Neutrophil (primary cell): Measurements from ENCODE around the gene MTOR.

Experiments used
- H3K27ac ChIP-seq: fragments of 200-600 bp; sonication (generic); 2 replicates; pipeline ENCODE4 v1.5.1; 2016; ENCODE audit warnings: mild to moderate bottlenecking, moderate library complexity
- H3K27me3 ChIP-seq: fragments of 200-600 bp; sonication (generic); 2 replicates; pipeline ENCODE4 v1.6.0; 2016; ENCODE audit warnings: mild to moderate bottlenecking
- H3K36me3 ChIP-seq: fragments of 200-600 bp; sonication (generic); 2 replicates; pipeline ENCODE4 v1.5.1; 2017
- H3K4me1 ChIP-seq, 2 experiments: fragments of 200-600 bp in 1 of 2; sonication (generic) in 1 of 2; 1 replicate in 1 of 2; 2 replicates in 1 of 2; pipeline versions ENCODE4 v1.5.1 to v1.6.1; 2013 to 2016; ENCODE audit warnings: low read depth in 1 of 2, low read length in 1 of 2, mild to moderate bottlenecking in 1 of 2, moderate library complexity in 1 of 2; ENCODE audit not compliant: control insufficient read depth in 1 of 2, insufficient read depth in 1 of 2
- H3K4me3 ChIP-seq, 2 experiments: fragments of 200-600 bp in 1 of 2; sonication (generic) in 1 of 2; 1 replicate in 1 of 2; 2 replicates in 1 of 2; pipeline ENCODE4 v1.5.1; 2013 to 2016; ENCODE audit warnings: low read depth in 1 of 2, low read length in 1 of 2, mild to moderate bottlenecking in 1 of 2, moderate library complexity in 1 of 2
- H3K9me3 ChIP-seq: fragments of 200-600 bp; sonication (generic); 2 replicates; pipeline ENCODE4 v1.5.1; 2016
- TF ChIP-seq, protein P1 (sequence below): fragments of 200-600 bp; sonication (generic); IDR thresholded peaks from 2 replicates; pipeline ENCODE4 v1.5.1; 2016; ENCODE audit warnings: antibody characterized with exemption

MTOR gene

DNA sequence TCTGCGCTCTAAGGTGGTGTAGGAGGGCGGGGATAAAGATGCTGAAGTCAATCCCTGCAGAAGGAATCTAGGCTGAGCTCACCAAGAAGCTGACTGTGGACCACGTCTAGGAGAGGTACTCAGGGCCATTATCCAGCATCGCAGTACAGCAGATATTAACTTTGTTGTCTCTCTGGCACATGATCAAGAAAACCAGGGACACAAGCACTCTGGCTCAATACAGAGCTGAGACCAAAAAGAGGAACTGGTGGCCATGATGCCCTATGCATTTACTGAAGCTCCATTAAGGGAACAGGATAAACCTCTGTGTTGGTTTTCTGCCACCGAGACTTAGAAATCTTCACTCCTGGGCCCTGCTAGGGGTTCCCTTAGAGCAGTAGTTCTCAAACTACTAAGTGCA, 111.2 kb downstream of the MTOR start:
- TF ChIP-seq, protein P1, sequence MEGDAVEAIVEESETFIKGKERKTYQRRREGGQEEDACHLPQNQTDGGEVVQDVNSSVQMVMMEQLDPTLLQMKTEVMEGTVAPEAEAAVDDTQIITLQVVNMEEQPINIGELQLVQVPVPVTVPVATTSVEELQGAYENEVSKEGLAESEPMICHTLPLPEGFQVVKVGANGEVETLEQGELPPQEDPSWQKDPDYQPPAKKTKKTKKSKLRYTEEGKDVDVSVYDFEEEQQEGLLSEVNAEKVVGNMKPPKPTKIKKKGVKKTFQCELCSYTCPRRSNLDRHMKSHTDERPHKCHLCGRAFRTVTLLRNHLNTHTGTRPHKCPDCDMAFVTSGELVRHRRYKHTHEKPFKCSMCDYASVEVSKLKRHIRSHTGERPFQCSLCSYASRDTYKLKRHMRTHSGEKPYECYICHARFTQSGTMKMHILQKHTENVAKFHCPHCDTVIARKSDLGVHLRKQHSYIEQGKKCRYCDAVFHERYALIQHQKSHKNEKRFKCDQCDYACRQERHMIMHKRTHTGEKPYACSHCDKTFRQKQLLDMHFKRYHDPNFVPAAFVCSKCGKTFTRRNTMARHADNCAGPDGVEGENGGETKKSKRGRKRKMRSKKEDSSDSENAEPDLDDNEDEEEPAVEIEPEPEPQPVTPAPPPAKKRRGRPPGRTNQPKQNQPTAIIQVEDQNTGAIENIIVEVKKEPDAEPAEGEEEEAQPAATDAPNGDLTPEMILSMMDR, result no peak
- H3K4me1 ChIP-seq, result no peaks in the 10 kb centered on the region
- H3K9me3 ChIP-seq, result no peaks in the 10 kb centered on the region
- no peak overlapping the region for H3K4me3 ChIP-seq
- H3K27ac ChIP-seq, result no peak overlapping the region
- H3K36me3 ChIP-seq, result peaks cover 73% of the 10 kb centered on the region
- H3K27me3 ChIP-seq, result no peaks in the 10 kb centered on the region

DNA sequence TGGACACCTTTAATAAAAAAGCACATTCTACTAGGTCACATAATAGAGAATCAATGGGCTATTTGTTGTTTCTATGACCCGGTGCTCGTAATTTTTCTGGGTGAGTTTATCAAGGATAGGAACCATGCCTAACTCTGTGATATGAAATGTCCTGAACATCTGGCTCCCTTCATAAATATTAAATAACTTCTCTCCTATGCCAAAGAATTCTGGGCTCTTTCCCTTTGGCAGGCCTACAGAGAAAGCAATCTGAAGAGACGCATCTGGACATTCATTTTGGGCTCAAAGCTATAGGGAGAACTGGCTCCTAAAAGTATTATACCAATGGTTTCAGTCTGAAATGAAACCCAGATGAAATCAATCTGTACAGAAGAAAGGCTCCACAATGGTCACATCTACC, 112.0 kb downstream of the MTOR start:
- Histone ChIP-seq H3K36me3 (peaks cover 73% of the 10 kb centered on the region), H3K9me3 (no peaks in the 10 kb centered on the region), H3K4me3 (no peak overlapping the region), H3K4me1 (no peaks in the 10 kb centered on the region), H3K27ac (no peak overlapping the region), H3K27me3 (no peaks in the 10 kb centered on the region)
- TF ChIP-seq, protein P1, result no peak

DNA sequence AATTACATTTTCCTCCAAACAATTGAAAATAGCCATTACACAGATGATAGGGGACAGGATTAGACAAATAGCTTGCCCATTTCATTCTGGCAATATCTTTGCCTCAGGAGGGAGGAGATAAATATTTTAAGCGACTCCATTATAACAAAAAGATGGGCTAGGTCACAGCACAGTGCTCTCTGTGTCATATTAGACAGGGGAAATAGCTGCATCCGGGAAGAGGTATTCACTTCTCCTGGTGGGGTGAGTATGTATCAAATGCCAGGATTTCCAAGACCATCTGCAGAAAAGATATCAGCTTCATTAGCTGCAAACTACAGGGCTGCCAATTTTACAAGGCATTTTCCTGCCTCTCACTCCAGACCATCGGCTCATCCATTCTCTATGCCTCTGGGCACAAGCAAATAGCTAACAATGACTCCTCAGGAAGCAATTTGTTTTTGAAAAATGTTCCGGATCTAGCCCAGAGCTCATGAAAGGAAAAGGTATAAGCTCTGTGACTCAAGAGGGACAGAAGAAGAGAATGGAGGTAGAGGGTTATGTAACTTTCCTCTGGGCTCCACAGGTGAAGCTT, 115.1 kb downstream of the MTOR start:
- H3K9me3 ChIP-seq, result no peaks in the 10 kb centered on the region
- H3K4me3 ChIP-seq, result no peak overlapping the region
- TF ChIP-seq, protein P1, result no peak
- H3K36me3 ChIP-seq, result peaks cover 83% of the 10 kb centered on the region
- no peak overlapping the region for H3K27ac ChIP-seq
- H3K4me1 ChIP-seq, result no peaks in the 10 kb centered on the region
- H3K27me3 ChIP-seq, result no peaks in the 10 kb centered on the region

DNA sequence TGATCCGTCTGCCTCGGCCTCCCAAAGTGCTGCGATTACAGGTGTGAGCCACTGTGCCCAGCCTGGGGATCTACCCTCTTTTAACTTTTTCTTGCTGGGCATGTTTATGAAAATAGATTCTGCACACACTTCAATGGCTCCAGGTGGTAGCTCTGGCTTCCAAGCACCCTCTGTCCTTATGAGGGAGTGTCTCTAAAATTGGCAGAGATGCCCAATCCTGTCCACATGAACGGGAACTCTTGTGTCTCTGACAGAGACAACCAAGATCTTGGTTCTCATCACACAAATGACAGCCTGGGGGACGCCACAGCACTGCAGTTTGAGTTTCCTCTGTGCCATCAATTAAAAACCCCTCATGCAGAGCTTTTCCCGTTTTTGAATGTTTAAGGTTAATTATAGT, 116.6 kb downstream of the MTOR start:
- H3K9me3 ChIP-seq, result no peaks in the 10 kb centered on the region
- H3K27me3 ChIP-seq, result no peaks in the 10 kb centered on the region
- H3K4me3 ChIP-seq, result no peak overlapping the region
- no peak overlapping the region for H3K27ac ChIP-seq
- peaks cover 86% of the 10 kb centered on the region for H3K36me3 ChIP-seq
- TF ChIP-seq, protein P1, result no peak
- no peaks in the 10 kb centered on the region for H3K4me1 ChIP-seq

DNA sequence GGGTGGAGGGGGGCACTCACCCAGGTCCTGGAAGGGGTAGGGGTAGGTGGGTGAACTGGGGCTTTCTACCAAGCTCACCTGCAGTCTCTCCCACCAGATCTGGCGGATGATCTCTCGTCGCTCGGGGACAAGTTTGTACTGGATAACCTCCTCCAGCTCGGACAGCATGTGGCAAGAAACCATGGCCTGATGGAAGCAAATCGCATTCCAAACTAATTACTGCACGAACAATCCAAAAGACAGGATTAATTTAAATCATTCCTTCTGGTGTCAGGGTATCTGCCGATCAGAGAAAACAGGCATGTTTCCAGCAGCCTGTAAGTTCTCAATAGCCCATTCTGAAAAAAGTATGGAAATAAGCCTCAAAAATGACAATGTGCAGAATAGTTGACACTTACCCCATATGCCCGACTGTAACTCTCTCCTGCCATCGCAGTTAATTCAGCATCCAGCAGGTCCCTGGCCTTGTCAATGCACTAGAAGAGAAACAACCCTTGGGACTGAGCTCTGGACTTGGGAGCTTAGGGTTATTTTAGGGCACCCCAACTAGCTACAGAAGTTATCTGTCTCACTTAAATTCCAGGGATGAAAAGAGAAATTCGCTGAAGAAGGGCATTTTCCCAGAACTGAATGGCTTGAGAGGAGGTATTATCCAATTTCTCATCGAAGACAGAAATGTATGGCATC, 117.6 kb downstream of the MTOR start:
- Histone ChIP-seq H3K4me3 (no peak overlapping the region), H3K36me3 (peaks cover 89% of the 10 kb centered on the region), H3K4me1 (no peaks in the 10 kb centered on the region), H3K9me3 (no peaks in the 10 kb centered on the region), H3K27ac (no peak overlapping the region), H3K27me3 (no peaks in the 10 kb centered on the region)
- TF ChIP-seq, protein P1, result no peak
